ENCODE data around the gene STIM2. TPM values are rescaled to one million over a fixed set of nuclear protein-coding genes. Genes with fewer than 3 reads are reported as not detected.
"Not testable (repeated sequence)": the region's sequence is repeated elsewhere in the genome, so short reads cannot be mapped to it uniquely, and the experiment has no call there.

STIM2 gene
- polyA plus RNA-seq (17.3 to 23.1 TPM (median 20.7 TPM) in 3 replicates), polyA minus RNA-seq (8.0 to 29.5 TPM (median 27.4 TPM) in 3 replicates)
- polyA plus RNA-seq (2011; ENCODE audit: low read depth): 17.9 TPM
- polyA plus RNA-seq (2011; cell fraction: cytosol; rRNA removed): 5.5 and 6.1 TPM in 2 replicates
- polyA plus RNA-seq (2011; cell fraction: nucleus; rRNA removed): 51.1 and 51.2 TPM in 2 replicates
- polyA plus RNA-seq (2012; ENCODE audit: low replicate concordance): 10.5 and 13.2 TPM in 2 replicates
- polyA minus RNA-seq (2011; cell fraction: cytosol; rRNA and poly(A)+ RNA removed): 7.5 TPM
- 23.7 and 35.9 TPM in 2 replicates for polyA minus RNA-seq (2011; cell fraction: nucleus; rRNA and poly(A)+ RNA removed)

DNA sequence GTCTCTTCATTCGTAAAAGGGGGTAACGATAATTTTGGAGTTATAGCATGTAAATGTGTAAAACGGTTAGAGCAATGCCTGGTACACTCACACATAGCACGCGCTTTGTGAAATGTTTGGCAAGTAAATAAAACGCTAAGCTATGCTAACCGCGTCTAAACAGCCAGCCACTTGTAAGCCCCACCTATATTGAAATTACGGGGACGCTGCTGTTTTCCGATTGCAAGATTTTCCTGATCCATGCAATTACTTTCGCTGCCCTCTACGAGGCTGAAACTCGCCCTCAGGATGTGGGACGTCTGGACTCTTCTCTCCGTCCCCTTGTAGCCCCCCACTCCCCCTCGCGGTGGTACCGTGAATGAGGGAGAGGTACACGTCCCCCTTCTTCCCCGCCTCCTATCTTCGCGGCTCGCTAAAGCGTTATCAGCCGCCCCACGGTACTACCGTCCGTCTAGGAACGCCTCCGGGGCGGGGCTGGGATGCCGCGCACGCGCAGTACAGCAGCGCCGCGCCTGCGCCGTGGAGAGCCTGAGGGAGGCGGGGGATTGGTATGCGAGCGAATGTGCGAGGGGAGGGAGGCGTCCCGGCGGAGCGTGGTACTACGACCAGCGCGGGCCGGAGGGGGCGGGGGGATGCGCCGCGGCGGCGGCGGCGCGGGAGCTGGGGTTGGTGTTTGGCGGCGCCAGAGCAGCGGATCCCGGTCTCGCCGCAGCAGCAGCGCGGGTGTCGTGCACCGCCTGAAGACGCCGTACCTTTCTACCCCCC lies at the start of gene STIM2:
Gene STIM2, plus strand, starts transcription at position 685 of the 765 bp plus-strand sequence.
- FAIRE-seq: peak; percentile 79
- dilution Hi-C loops (cut with MboI; ENCODE audit: extremely low pct_ligation_motif_present, low sequenced_read_pairs): no loop called here
- peaks cover 21% of the 10 kb centered on the region for H3K4me1 ChIP-seq (ENCODE audit: control insufficient read depth, extremely low read depth, insufficient read depth, low read length)

DNA sequence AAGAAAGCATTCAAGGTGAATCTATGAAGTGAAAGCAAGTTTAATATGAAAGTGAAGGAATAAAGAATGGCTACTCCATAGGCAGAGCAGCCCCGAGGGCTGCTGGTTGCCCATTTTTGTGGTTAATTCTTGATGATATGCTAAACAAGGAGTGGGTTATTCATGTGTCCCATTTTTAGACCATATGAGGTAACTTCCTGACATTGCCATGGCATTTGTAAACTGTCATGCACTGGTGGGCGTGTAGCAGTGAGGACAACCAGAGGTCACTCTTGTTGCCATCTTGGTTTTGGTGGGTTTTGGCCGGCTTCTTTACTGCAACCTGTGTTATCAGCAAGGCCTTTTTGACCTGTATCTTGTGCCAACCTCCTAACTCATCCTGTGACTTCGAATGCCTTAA lies 49.1 kb upstream of the STIM2 start:
- H2AFZ ChIP-seq (ENCODE audit: control insufficient read depth, low read length); H3K9me3 ChIP-seq (ENCODE audit: control insufficient read depth, low read depth, low read length); H3K27me3 ChIP-seq (ENCODE audit: control insufficient read depth, extremely low read depth, insufficient read depth, low read length); H3K4me2 ChIP-seq (ENCODE audit: control insufficient read depth, extremely low read depth, insufficient read depth, low read depth, low read length); H3K9ac ChIP-seq (ENCODE audit: control insufficient read depth, extremely low read depth, insufficient read depth, low read length); H3K36me3 ChIP-seq (ENCODE audit: control insufficient read depth in 2 of 2, extremely low read depth in 1 of 2, insufficient read depth in 2 of 2, low read length in 2 of 2); dilution Hi-C loops (cut with MboI; ENCODE audit: extremely low pct_ligation_motif_present, low sequenced_read_pairs); H3K4me3 ChIP-seq (ENCODE audit: control insufficient read depth in 2 of 3, extremely low read depth in 1 of 3, insufficient read depth in 2 of 3, low read depth in 1 of 3, low read length in 3 of 3); H3K4me1 ChIP-seq (ENCODE audit: control insufficient read depth, extremely low read depth, insufficient read depth, low read length); H3K9me1 ChIP-seq (ENCODE audit: control insufficient read depth, extremely low read depth, insufficient read depth, low read length); H3K27ac ChIP-seq (ENCODE audit: control insufficient read depth, insufficient read depth, low read length); DNase-seq (ENCODE audit: low read depth, low spot score); H4K20me1 ChIP-seq (ENCODE audit: control insufficient read depth, extremely low read depth, insufficient read depth, low read length); H3K79me2 ChIP-seq (ENCODE audit: control insufficient read depth, insufficient read depth, low read length): not testable (repeated sequence)
- FAIRE-seq: peak; percentile 13

More for the DNA sequence above, at the start of gene STIM2:
- H3K27me3 ChIP-seq (ENCODE audit: control insufficient read depth, extremely low read depth, insufficient read depth, low read length): no peaks in the 10 kb centered on the region
- DNase-seq (ENCODE audit: low read depth, low spot score): peak; percentile 49
- no peaks in the 10 kb centered on the region for H3K9me3 ChIP-seq (ENCODE audit: control insufficient read depth, low read depth, low read length)
- H3K27ac ChIP-seq (ENCODE audit: control insufficient read depth, insufficient read depth, low read length): peak within 1 kb of the TSS; percentile 94
- H3K9me1 ChIP-seq (ENCODE audit: control insufficient read depth, extremely low read depth, insufficient read depth, low read length): no peaks in the 10 kb centered on the region
- no peaks in the 10 kb centered on the region for H4K20me1 ChIP-seq (ENCODE audit: control insufficient read depth, extremely low read depth, insufficient read depth, low read length)
- peak within 1 kb of the TSS; percentile 88 for H3K9ac ChIP-seq (ENCODE audit: control insufficient read depth, extremely low read depth, insufficient read depth, low read length)
- peaks cover 38% of the 10 kb centered on the region for H3K79me2 ChIP-seq (ENCODE audit: control insufficient read depth, insufficient read depth, low read length)
- H3K4me2 ChIP-seq (ENCODE audit: control insufficient read depth, extremely low read depth, insufficient read depth, low read depth, low read length): peak within 1 kb of the TSS; percentile 100
- H3K4me3 ChIP-seq (ENCODE audit: control insufficient read depth in 2 of 3, extremely low read depth in 1 of 3, insufficient read depth in 2 of 3, low read depth in 1 of 3, low read length in 3 of 3): peak within 1 kb of the TSS; percentile 79 to 98 (median 97)
- no peak for TF ChIP-seq EZH2 (IDR thresholded peaks at IDR 0.05; ENCODE audit: low read length)
- peak; percentile 11 to 53 (median 27) for TF ChIP-seq CTCF (optimal IDR thresholded peaks at IDR 0.05 in 1 of 3, IDR thresholded peaks at IDR 0.05 in 1 of 3, conservative IDR thresholded peaks at IDR 0.05 in 1 of 3; ENCODE audit: extremely low read depth in 1 of 3, insufficient read depth in 2 of 3, low read length in 3 of 3)
- no peaks in the 10 kb centered on the region for H3K36me3 ChIP-seq (ENCODE audit: control insufficient read depth in 2 of 2, extremely low read depth in 1 of 2, insufficient read depth in 2 of 2, low read length in 2 of 2)
- peak within 1 kb of the TSS; percentile 100 for H2AFZ ChIP-seq (ENCODE audit: control insufficient read depth, low read length)

Measured in keratinocyte (primary cell).